Lower lobe of right lung (tissue), 2 donors: Measurements from ENCODE around the gene PARVA. TPM values are rescaled to one million over a fixed set of nuclear protein-coding genes. Genes with fewer than 3 reads are reported as not detected.

Experiments
- ATAC-seq, 2 donors: fragments of 200-7000 bp; cut with Tn5 transposase; one replicate each; pipeline ENCODE4 v1.9.1; 2020 to 2022; ENCODE audit warnings: mild to moderate bottlenecking in 2 of 2, moderate library complexity in 2 of 2
- DNase-seq: peaks from one replicate; pipeline ENCODE4 v3.0.0-alpha.2; 2020
- H3K27ac ChIP-seq: fragments of 200-600 bp; one replicate; pipeline ENCODE4 v1.8.0; 2022
- H3K27me3 ChIP-seq: fragments of 200-600 bp; one replicate; pipeline ENCODE4 v1.8.0; 2022; ENCODE audit warnings: low read depth
- H3K36me3 ChIP-seq: fragments of 200-600 bp; one replicate; pipeline ENCODE4 v1.8.0; 2022; ENCODE audit warnings: mild to moderate bottlenecking
- H3K4me1 ChIP-seq: fragments of 200-600 bp; one replicate; pipeline ENCODE4 v1.8.0; 2022
- H3K4me3 ChIP-seq: fragments of 200-600 bp; one replicate; pipeline ENCODE4 v1.8.0; 2022; ENCODE audit warnings: mild to moderate bottlenecking
- H3K9me3 ChIP-seq: fragments of 200-600 bp; one replicate; pipeline ENCODE4 v1.8.0; 2022
- intact Hi-C: fragments of 100-400 bp; cut with DNase I; formaldehyde crosslinking; loops from one replicate; pipeline ENCODE4 v1.11.0; 2022
- total RNA-seq: library from RNA; stranded (reverse); fragmentation: NEBNext Ultra II Directional; extraction: Animal tissue kit (Norgen Biotek cat#: 25700); gene quantifications from one replicate; pipeline ENCODE4 v1.2.1, GENCODE V29; 2021
- TF ChIP-seq, protein P1 (sequence below): fragments of 200-600 bp; IDR thresholded peaks from one replicate; pipeline ENCODE4 v1.8.0; 2022; ENCODE audit warnings: antibody characterized with exemption, mild to moderate bottlenecking
- donor health status: DM: no; HTN: yes; CAD: no; lungs with severe emphysema.

Gene PARVA
- total RNA-seq, 1 donor from 2014 or later = 58.3 TPM

GRCh38 chr11:12388939-12389670 lies 11.7 kb downstream of the PARVA start:
- no peak for ATAC-seq
- H3K9me3 ChIP-seq = no peaks in the 10 kb centered on the region
- no peak overlapping the region for H3K4me3 ChIP-seq
- intact Hi-C loops = no loop called here
- TF ChIP-seq, protein P1, sequence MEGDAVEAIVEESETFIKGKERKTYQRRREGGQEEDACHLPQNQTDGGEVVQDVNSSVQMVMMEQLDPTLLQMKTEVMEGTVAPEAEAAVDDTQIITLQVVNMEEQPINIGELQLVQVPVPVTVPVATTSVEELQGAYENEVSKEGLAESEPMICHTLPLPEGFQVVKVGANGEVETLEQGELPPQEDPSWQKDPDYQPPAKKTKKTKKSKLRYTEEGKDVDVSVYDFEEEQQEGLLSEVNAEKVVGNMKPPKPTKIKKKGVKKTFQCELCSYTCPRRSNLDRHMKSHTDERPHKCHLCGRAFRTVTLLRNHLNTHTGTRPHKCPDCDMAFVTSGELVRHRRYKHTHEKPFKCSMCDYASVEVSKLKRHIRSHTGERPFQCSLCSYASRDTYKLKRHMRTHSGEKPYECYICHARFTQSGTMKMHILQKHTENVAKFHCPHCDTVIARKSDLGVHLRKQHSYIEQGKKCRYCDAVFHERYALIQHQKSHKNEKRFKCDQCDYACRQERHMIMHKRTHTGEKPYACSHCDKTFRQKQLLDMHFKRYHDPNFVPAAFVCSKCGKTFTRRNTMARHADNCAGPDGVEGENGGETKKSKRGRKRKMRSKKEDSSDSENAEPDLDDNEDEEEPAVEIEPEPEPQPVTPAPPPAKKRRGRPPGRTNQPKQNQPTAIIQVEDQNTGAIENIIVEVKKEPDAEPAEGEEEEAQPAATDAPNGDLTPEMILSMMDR = no peak
- no peak for DNase-seq
- H3K27ac ChIP-seq = no peak overlapping the region
- H3K36me3 ChIP-seq = no peaks in the 10 kb centered on the region
- no peaks in the 10 kb centered on the region for H3K27me3 ChIP-seq
- peaks cover 23% of the 10 kb centered on the region for H3K4me1 ChIP-seq

GRCh38 chr11:12389676-12390657 lies 12.6 kb downstream of the PARVA start:
- intact Hi-C loops = no loop called here
- H3K4me3 ChIP-seq = no peak overlapping the region
- no peak for ATAC-seq
- no peak for DNase-seq
- peaks cover 23% of the 10 kb centered on the region for H3K4me1 ChIP-seq
- H3K27ac ChIP-seq = peak overlapping the region; percentile 18
- H3K36me3 ChIP-seq = no peaks in the 10 kb centered on the region
- H3K9me3 ChIP-seq = no peaks in the 10 kb centered on the region
- TF ChIP-seq, protein P1 = no peak
- H3K27me3 ChIP-seq = no peaks in the 10 kb centered on the region

DNA sequence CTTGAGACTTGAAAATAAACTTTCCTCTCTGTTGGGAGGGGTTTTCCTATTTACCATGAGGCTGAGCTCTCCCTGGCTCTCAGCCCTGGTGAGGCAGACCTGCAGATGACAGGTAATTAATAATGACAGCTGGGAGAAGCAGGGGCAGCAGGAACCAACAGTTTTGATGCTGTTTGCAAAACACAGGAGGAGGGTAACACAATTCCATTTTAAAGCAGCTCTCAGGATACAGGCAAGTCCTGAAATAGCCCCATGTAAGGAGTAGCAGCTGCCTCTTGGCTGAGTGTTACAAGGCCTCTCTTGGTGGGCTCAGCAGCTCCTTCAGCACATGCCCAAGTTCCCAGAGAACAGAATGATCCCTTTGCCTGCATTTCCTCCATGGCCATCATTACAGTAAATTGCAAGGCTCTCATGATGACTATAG lies 13.3 kb downstream of the PARVA start:
- no peaks in the 10 kb centered on the region for H3K27me3 ChIP-seq
- intact Hi-C loops = no loop called here
- ATAC-seq = peak in 1 of 2 donors; percentile 38
- H3K4me3 ChIP-seq = no peak overlapping the region
- H3K4me1 ChIP-seq = peaks cover 23% of the 10 kb centered on the region
- DNase-seq = no peak
- H3K9me3 ChIP-seq = no peaks in the 10 kb centered on the region
- TF ChIP-seq, protein P1 = no peak
- peak overlapping the region; percentile 18 for H3K27ac ChIP-seq
- H3K36me3 ChIP-seq = no peaks in the 10 kb centered on the region

- intact Hi-C loops = no loop called here
- H3K9me3 ChIP-seq = no peaks in the 10 kb centered on the region
- no peak for DNase-seq
- H3K4me3 ChIP-seq = no peak overlapping the region
- H3K4me1 ChIP-seq = peaks cover 29% of the 10 kb centered on the region
- H3K27me3 ChIP-seq = no peaks in the 10 kb centered on the region
- TF ChIP-seq, protein P1 = no peak
- no peaks in the 10 kb centered on the region for H3K36me3 ChIP-seq
- ATAC-seq = no peak
- H3K27ac ChIP-seq = no peak overlapping the region
Measured at GRCh38 chr11:12392672-12393071, 15.3 kb downstream of the PARVA start.

- Histone ChIP-seq H3K27ac (no peak overlapping the region), H3K4me1 (peaks cover 28% of the 10 kb centered on the region), H3K9me3 (no peaks in the 10 kb centered on the region), H3K36me3 (no peaks in the 10 kb centered on the region), H3K4me3 (no peak overlapping the region), H3K27me3 (no peaks in the 10 kb centered on the region)
- no peak for ATAC-seq
- TF ChIP-seq, protein P1 = no peak
- no peak for DNase-seq
- intact Hi-C loops = no loop called here
Measured at GRCh38 chr11:12393691-12394090, 16.3 kb downstream of the PARVA start.
